HG02588 (cell line): ENCODE measurements around the gene ALKAL2.

Experiments used
- ATAC-seq: cut with Tn5 transposase; IDR thresholded peaks from one replicate; pipeline ENCODE4 v1.9.1; 2021; ENCODE audit warnings: mild to moderate bottlenecking, moderate library complexity; ENCODE audit not compliant: unreplicated experiment

ALKAL2 gene

DNA sequence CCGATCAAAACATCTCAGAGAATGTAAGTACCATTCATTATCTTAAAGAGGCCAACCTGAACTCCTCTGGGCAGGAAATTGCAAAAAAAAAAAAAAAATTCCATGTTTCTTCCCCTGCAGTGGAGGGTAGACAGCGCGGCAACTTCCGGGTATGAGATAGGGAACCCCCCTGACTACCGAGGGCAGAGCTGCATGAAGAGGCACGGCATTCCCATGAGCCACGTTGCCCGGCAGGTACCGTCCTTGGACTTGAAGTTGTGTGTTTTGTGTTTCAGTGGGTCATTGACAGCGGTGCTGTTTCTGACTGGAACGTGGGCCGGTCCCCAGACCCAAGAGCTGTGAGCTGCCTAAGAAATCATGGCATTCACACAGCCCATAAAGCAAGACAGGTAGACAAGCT lies 16.0 kb downstream of the ALKAL2 start:
- no peak for ATAC-seq

DNA sequence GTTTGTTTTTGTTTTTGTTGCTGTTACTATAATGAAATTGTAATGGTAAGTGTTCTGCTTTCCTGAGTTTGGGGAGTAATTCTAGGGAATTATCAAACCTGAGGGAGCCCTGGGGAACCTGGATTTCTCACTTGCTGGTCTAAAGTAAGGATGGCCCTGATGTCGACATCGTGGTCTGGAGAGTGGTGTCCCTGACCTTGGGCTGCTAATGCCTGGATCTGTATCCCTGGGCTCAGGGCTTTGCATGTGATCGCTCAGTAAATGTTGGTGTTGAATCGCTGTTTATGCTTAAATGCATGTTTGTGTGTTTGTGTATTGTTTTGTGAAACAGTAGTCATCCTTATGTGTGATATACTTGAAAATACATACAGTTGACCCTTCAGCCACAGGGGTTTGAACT lies 17.0 kb downstream of the ALKAL2 start:
- ATAC-seq: no peak

DNA sequence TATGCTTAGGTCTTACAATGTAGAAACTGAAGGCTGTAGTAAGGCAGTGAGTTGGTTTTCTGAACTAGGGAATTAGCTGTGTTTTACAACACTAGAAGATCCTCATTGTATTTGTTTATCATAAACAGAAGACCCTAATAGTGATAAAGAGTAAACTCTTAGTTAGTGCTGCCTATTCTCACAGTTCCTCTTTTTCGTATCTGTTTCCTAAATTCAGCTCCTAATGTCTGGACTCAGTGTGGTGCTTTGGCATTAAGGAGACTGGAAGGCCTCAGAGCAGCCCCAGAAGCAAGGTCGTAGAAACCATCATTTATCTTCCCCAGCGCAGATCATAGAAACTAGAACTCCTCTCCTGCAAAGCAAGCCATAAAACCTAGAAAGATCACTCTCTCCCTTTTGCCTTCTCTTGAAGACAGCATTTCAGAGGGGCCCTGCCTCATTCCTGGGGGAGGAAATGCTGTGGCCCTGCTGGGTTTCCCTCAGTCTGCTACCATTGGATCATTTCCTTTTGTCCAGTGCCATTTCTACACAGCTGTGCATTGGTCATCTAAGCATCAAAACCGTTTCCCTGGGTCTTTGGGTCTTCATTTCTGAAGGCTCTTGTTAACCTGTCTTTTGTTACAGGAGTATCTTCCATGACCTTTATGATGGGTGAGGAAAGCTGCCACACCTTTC lies 18.4 kb downstream of the ALKAL2 start:
- no peak for ATAC-seq

DNA sequence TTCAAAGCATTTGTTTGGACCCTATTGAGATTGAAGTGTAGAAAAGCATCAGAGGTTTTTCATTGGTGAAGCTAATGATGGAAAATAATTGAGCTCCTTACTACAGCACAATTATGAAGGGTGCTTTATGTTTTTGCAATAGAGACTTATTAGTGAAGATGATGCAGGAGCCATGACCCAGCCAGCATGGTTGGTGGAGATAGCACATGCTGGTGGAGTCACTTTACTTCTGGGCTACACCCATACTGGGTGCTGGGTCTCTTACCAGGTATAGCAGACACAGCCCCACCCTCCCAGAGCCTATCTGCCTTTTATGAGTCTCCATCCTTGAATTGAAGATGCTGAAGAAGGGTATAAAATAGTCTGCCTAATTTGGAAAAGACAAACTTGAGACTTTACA lies 19.6 kb downstream of the ALKAL2 start:
- ATAC-seq: no peak

DNA sequence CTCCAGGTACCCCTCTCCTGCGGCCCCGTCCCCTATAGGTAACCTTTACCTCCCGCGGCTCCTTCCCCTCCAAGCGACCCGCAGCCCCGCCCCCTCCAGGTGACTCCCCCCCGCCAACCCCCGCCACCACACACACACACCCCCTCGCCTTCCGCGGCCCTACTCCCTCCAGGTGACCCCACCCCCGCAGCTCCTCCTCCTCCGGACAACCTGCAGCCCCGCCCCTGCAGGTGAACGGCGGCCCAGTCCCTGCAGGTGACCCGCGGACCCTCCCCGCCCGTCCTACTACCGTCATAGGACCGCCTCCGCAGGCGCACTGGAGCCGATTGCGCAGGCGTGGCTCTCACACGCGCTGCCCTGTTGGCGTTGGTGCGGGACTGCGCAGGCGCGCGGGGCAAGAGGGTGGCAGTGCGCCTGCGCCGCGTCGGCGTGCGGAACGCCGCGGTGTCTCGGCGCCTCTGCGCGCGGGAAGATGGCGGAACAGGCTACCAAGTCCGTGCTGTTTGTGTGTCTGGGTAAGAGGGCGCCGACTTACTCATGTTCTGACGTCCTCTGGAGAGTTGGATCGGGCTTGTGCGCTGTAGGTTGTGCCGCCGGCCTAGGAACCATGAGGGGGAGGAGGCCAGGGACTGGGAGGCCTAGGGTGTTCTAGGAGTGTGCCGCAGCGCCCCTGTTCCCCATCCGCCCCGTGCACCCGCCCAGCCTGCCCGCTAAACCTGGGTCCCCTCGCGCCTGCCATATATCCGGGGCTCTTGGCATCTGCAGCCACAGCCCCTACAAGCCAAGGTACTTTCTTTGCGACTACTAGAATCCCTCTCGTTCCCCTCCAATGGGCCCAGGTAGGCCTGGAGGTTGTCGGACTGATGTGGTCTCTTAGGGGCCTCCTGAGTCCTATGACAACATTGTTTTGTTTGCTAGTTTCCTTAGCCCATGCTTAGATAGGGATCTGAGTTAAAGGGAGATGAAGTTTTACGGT lies 23.1 kb downstream of the ALKAL2 start, which contains the start of gene ACP1:
Gene ACP1, plus strand, starts transcription at position 455 of the 976 bp plus-strand sequence. Its CDS starts 18 bp downstream, at position 473.
- ATAC-seq: peak; percentile 86

DNA sequence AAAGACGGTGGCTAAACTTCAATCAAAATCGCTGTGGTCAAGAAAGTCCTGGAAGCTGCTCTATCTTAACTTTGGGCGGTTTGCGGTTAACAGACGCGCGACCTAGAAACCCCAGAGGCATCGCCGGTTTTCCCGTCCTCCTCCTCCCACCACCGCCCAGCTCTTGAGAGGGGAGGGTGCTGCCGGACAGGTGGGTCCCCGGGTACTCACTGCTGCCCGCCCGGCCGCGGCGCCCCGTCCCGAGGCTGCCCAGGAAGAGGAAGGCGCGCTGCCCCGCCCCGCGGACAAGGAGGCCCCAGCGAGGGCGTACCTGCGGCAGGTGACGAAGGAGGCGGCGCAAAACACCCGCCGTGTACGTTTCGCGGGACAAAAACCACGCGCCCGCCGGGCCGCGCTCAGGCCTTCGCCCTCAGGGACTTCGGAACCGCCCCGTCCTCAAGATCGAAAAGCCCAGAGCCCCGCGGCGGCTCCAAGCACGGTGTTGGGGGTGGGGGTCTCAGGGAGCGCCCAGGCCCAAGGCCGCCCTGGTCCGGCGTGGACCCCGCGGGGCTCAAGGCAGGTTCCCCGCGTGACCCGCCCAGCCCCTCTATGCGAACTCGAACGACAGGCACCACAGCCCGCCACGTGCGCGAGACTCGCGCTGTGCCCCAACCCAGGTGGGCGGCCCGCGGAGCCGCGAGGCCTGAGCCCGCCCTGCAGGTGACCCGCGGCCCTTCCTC lies 24.0 kb downstream of the ALKAL2 start, which contains the start of gene SH3YL1:
Gene SH3YL1, minus strand, starts transcription at position 259 of the 719 bp plus-strand sequence. Its CDS starts 48 bp downstream, at position 211.
- peak; percentile 25 for ATAC-seq

DNA sequence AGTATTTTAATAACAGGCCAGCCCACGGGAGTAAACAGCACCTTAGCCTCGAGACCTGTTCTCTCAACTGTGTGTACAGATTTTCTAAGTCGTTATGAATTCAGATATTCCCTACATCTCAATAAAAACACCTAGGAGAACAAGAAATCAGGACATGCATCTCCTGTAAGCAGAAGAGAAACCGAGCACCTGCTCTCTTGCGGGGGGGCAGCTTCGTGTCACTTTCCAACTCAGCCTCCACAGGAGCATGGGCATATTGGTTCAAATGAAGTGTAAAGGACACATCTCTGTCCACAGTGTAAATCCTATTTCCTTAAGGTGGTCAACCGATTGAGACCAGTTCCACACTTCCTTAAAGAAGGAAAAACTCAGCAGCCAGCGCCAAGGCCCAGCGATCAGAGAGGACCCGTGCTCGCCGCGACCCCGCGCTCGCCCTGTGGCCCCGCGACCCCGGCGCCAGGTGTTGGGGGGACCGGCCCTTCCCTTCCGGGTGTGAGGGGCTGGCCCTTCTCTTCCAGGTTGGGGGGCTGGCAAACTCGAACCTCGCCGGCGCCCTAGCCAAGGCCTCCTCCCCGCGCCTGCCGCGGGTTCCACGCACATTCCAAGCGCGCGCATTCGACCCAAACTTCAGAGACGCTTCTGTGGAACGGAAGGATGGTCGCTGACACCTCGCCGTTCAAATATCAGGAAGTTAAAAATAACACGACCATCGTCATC lies 24.7 kb downstream of the ALKAL2 start:
- ATAC-seq: no peak

DNA sequence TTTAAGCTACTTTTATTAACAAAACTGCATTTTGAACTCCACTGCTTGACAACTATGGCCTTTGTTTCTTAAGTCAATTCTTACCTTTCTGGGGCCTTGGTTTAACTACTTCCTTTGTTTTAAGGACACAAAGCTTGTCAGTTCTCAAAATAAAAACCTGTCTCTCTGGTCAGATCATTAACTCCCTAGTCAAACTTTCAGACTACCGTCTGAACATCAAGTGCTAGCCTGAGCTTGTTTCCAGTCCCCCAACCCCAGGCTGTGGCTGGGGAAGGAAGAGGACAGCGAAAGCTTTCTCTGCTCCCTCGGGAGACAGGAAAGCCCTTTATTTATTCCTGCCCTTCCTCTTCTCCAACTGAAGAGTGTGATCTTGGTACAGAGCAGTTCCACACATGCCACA lies 25.8 kb downstream of the ALKAL2 start:
- ATAC-seq: no peak

DNA sequence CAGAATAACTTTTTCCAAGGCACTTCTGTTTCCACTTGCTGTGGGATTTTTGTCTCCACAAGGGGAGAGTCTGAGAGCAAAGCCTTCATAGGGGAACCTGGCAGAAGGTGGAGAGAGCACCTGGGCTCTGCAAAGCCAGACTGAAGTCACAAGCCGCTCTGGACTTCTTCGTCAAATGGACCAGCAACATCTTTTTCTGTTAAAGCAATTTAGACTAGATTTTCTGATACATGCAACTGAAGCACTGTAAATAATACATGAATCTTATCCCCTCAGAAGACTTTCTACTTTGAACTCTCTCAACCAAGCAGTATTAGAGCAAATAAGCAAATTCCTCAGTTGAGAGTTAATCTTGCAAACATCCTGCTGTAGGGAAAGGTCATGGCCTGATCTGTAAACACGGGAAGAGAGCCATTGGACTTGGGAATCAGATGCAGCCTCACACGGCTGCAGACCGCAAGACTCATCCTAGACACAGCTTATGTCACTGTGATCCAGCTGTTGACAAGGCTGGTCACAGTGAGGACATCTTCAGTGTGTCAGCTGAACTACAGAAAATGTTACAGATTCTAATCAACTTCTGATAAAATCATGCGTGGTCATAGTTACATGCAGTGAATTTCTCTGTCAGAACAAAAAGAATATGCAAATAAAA lies 27.3 kb downstream of the ALKAL2 start:
- ATAC-seq: no peak

DNA sequence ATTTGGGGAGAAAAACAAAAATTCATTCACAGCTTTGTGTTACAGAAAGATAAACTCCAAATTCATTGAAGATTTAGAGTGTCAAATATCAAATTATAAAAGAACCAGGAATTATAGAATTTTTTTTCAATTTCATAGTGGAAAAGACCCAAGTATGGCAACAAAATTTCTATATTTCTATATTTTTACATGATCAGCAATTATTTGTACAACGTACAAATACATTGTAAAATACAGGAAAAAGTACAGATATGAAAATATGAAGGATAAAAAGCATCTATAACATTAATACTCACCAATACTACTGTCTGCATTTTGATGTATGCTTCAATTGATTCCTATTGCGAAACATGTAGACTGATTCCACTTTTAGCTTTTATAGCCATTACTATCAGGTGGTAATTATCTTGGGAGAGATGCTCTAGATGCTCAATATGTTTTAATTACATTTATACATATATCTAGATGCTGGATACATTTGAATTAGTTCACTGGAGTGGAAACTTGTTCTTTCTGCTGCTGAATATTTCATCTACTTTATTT lies 28.0 kb downstream of the ALKAL2 start:
- no peak for ATAC-seq

DNA sequence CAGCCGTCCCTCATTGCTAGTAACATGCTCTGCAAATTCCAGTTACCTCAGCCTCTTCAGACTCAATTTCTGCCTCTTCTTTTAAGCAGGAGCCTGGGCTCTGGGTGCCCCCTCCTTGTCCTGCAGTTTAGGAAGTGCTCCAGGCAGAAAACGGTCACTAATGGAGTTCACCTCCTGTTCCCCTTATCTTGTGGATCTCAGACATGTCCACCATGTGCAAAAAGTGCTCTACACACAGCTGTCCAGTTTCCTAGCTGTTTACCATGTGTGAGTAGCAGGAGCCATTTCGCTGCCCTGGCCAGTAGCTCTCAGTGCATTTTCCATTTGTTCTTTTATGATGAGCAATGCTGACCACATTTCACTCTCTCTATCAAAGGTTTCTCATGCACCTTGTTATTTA lies 29.0 kb downstream of the ALKAL2 start:
- no peak for ATAC-seq

DNA sequence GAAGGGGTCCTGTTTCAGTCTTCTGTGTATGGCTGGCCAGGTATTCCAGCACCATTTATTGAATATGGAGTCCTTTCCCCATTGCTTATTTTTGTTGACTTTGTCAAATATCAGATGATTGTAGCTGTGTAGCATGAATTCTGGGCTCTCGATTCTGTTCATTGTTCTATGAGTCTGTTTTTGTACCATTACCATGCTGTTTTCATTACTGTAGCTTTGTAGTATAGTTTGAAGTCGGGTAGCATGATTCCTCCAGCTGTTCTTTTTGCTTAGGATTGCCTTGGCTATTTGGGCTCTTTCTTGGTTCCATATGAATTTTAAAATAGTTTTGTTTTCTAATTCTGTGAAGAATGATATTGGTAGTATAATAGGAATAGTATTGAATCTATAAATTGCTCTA lies 30.0 kb downstream of the ALKAL2 start:
- no peak for ATAC-seq

DNA sequence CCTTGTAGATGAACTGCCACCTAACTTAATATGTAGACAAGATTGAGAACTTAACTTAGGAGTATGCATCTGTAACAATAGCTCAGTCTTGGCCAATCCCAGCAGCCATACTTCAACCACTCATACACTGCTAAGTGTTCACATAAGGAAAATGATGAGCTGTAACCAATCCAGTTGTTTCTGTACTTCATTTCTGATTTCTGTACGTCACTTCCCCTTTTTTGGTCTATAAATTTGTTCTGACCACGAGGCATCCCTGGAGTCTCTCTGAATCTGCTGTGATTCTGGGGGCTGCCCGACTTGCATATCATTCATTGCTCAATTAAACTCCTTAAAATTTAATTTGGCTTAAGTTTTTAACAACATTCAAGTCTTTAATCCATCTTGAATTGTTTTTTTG lies 30.5 kb downstream of the ALKAL2 start:
- ATAC-seq: no peak

DNA sequence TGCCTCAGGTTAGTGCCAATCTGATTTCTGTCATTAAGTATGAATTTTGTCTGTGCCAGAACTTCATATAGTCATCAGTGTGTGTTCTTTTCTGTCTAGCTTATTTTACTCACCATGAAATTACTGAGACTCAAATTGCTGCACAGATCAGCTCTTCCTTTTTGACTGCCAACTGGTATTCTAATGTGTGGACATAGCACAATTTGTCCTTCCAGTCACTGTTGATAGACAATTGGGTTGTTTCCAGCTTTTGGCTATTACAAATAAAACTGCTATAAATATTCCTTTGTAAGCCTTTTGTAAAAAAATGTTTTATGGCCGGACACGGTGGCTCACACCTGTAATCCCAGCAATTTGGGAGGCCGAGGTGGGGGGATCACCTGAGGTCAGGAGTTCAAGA lies 31.8 kb downstream of the ALKAL2 start:
- ATAC-seq: no peak

DNA sequence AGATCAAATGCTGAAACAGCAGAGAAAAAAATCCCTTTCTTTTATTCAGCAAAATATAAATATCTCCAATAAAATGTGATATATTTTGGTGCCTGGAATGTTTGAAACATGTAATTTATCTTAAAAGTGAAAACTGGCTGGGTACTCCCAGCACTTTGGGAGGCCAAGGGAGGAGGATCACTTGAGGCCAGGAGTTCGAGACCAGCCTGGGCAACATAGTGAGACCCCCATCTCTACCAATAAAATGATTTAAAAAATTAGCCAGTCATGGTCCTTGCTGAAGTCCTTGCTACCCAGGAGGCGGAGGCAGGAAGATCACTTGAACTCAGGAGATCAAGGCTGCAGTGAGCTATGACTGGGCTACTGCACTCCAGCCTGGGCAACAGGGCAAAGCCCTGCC lies 32.7 kb downstream of the ALKAL2 start:
- ATAC-seq: no peak

DNA sequence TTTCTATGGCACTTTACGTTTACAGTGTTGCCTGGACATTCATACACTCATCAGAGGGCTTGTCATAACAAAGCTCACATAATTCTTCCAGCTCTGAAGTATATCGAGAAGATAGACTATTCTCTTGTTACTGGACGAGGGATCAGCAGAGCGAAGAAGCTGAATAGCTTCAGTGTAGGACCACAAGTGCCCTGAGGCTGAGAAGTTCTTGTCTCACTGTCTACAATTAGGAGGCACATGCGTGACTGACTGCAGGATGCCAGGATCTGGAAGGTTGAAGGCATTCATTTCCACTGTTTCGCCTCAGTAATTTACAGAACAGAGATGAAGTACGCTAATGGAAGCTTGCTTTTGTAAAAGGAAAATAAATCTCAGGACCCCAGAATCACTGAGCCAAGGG lies 33.6 kb downstream of the ALKAL2 start:
- no peak for ATAC-seq

DNA sequence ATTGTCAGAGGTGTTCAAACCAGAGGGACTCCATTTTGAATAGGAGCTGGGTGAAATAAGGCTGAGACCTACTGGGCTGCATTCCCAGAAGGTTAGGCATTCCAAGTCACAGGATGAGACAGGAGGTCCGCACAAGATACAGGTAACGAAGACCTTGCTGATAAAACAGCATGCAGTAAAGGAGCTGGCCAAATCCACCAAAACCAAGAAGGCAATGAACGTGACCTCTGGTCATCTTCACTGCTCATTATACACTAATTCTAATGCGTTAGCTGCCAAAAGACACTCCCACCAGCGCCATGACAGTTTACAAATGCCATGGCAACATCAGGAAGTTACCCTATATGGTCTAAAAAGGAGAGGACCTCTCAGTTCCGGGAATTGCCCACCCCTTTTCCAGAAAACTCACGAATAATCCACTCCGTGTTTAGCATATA lies 34.7 kb downstream of the ALKAL2 start:
- ATAC-seq: no peak

DNA sequence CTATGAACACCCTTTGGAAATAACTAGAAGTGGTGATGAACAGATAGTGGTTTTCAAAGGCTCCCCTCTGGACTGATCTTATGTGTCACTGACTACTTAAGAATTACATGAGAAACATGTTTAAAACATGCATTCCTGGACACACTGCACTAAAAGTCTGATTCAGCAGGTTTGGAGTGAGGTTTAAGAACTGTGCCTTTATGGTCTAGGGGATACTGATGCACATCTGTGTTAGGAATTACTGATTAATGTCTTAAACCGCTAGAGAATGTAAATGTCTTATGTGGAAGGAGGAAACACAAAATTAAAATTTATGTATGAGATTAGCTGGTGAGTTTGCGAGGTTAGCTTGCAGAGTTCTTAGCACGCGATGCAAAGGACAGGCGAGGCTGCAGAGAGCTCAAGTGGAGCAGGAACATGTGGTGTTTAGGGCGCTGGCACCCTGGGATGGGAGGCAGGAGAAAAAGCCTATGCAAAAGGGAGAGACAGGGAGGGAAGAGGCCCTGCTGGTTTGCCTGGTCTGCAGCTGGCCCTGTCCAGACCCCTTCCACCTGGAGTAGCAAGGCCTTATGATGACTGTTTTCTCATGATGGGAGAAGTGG lies 35.8 kb downstream of the ALKAL2 start:
- no peak for ATAC-seq

DNA sequence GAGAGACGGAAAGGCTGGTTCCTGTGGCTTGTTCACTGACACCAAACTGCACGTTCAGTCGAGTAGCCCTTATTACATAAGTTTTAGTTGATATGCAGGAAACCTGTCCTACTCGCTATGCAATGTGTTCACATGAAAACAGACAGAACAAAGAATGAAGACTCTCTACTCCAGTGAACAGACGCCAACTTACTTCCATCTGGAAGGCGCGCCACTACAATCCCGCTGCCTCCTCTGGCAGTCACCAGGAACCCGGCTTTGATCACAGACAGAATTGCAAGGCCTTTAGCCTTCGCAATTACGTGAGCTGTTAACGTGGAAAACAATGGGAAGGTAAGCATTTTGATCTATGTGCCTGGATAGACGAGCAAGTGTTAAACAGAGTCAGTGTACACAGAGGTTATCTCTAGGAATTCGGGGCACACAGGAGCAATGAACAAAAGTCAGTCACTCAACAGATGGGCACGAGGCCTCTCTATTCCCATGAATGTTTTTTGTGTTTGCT lies 38.3 kb downstream of the ALKAL2 start:
- no peak for ATAC-seq
